HG03439 (cell line): ENCODE data around the gene RASSF6.
A peak's percentile ranks its signal among the peaks of the same experiment; 100 is the strongest.
"Not testable (repeated sequence)": the region's sequence is repeated elsewhere in the genome, so short reads cannot be mapped to it uniquely, and the experiment has no call there.

ENCODE experiments used
- ATAC-seq: cut with Tn5 transposase; IDR thresholded peaks from one replicate; pipeline ENCODE4 v1.9.1; 2021; ENCODE audit warnings: mild to moderate bottlenecking, moderate library complexity; ENCODE audit not compliant: unreplicated experiment

The RASSF6 gene

DNA sequence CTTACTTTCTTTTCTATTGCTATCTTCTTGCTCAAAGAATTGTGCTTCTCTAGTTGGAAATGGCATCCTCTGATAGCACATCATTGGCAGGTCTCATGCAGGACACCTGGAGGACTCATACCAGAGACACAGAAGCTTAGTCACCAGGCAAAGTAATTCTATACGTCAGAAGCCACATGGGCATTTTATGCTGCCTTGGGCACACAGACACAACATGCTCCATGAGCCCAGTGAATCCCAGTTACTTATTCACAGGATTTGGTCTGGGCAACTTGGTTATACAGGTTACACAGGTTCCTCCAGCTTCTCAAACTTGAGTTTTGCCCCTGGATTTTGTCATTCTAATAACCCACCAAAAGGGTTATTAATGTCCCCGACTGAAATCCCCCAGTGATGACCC is 7.1 kb downstream of the RASSF6 start:
- ATAC-seq = no peak

DNA sequence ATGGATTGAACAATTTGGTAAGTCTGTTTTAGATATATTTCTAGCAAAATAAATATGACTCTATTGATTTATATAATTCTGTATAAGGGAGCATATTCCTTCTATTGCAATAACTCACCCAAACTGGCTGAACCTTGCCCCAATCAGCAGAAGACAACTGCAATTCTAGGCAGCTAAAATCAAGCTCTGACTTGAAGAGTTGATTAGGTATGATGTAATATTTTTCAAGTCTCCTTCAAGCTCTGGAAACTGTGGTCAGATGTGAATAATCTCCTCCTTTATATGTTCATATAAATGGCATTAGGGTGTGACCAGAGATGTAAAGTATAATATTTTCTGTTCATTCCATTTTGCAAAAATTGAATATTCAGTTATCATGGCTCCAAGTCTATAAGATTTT is 8.2 kb downstream of the RASSF6 start:
- no peak for ATAC-seq

DNA sequence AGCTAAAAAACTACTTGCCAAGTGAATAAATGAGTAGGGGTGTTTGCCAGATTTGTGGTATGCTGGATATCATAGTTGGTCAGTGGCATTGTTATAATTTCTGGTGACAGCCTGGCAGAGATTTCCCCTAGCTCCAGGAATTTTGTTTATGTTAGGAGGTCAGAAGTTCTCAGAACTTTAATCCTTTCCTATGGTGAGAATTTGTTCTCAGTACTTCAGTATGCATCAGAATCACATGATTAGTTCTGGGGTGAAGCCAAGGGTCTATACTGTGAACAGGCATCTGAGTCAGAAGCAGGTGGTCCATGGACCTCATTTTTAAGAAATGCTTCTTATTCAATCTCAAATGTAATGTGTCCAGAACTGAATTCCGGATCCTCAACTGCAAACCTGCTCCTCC is 10.5 kb downstream of the RASSF6 start:
- ATAC-seq = no peak

DNA sequence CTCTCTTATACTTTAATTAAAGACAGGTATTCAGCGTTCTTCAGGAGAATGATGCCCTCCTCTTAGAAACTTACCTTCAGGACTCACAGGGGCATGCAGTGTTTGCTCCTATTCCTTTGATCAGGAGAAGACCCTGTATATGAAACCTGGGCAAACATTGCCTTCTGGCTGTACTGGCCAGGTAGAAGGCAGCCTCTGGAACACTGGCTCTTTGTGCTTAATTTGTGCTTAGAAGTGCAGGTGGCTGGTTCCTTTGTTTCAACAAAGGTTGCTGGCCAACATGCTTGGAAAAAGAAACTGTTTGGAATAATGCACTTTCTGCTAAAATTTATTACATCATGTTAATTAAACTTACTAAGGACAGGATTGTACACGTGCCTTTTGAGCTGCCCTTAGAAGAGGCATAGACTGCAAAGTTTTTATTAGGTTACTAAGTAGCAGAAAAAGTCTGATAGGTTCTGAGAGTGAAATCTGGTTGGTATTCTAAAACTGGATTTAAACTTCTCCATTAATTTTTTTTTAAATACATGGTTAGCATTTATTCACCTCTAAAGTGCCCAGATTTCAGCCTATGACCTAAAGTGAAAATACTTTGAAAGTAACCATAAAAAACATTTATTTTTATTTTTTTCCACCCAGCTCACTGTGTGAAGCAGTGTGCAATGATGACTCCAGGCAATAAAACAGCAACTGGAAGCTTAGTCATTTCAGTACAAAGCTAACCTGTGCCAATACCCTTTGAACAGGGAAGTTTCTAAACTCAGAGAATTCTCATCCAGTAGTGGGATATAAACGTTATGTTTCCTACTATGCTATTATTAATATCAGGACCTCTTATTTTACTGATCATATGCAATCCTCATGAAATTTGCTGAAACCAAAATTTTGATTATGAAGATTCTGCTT is 11.3 kb downstream of the RASSF6 start:
- ATAC-seq = no peak

DNA sequence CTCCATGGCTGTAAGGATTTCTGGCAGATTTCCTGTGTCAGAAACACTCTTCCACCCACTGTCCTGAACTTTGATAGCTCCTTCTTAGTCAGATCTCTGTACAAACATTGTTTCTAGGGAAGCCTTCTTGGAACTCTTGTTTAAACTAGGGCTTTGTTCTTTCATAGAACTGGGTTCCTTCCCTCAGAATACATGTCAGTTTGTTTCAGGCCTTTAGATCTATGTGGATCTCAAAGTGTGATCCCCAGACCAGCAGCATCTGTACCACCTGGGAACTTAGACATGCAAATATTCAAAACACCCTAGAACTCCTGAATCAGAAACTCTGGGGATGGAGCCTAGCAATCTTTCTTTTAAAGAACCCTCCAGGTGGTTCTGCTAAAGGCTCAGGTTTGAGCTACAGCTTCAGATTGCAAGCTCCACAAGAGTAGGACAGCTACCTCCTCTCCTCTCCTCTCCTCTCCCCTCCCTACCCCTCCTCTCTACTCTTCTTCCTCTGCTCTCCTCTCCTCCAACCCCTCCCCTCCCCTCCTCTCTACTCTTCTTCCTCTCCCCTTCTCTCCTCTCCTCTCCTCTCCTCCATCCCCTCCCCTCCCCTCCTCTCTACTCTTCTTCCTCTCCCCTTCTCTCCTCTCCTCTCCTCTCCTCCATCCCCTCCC is 12.7 kb downstream of the RASSF6 start:
- no peak for ATAC-seq

DNA sequence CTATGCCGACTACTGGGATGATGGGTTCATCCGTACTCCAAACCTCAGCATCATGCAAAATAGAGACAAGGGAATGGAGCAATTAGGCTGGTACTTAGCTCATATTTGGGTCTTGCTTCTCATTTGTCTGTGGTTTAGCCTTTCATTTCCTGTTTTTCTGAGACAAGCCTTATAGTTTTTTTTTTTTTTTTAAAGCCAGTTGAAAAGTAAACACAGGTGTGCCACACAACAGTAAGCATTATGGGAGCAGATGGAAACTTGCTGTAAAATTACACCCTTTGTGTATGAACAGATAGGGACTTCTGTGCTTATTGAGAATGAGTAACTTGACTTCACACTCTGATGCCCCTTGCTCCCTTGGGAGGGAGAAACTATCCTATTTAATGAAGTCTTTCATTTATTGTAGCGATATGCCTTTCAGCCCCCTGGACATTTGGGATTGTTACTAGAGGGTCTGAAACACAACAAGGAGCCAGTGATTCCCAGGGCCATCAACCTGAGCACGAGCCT is 13.7 kb downstream of the RASSF6 start:
- peak; percentile 75 for ATAC-seq

DNA sequence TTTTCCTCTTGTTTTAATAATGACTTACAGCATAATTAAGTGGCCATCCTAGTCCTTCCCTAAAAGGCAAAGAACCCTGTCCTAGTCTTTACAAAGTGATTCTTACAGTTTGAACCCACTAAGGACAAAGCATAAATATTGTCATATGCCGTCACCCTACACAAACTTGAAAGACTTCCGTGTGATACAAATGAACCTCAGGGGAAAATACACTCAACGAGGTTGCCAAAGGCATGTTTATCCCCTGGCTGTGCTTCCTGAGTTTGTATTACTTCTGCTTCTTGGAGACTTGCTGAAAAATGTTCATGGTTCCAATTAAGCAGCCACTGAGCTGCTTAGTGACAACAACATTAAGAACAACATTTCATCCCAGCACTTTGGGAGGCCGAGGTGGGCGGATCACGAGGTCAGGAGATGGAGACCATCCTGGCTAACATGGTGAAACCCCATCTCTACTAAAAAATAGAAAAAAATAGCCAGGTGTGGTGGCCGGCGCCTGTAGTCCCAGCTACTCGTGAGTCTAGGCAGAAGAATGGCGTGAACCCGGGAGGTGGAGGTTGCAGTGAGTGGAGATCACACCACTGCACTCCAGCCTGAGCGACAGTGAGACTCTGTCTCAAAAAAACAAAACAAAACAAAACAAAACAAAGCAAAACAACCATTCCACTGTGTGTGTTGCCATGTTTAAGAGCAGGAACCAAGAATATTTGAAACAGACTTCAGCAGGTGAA is 16.2 kb downstream of the RASSF6 start:
- no peak for ATAC-seq

DNA sequence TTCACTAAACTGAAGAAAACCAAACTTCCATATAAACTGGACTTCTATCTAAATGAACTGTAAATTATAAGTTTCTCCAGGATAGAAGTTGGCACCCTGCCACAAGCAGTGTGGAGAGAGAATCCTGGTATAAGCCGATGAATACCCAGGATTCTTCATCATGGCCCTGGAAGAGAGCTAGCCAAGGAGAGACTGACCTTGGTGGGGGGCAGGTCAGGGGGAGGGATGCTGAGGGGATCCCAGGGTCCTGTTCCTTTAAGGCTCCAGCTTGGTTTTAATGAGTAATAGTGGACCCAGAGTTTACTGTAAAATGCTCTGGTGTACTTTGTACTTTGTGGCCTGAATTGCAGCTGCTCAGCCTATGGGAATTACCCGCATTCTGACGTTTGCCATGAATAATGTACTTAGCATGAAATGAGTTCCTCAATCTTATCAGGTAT is 16.9 kb downstream of the RASSF6 start:
- peak; percentile 41 for ATAC-seq

DNA sequence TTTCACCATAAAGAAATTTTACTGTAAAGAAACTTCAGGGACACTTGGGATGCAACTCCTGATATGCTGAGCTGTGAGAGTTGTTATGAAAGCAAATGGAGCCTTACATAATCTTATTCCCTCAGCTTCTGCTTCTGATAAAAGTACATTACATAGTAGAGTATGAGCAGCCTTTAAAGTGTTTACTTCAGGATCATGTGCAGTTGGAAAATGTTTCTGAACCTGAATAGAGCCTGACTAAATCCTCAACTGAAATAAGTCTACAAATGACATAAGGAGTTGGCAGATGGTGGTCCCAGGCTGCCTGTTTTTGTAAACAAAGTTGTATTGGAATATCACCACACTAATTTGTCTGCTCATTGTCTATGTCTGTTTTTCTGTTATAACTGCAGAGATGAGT is 19.3 kb downstream of the RASSF6 start:
- no peak for ATAC-seq

DNA sequence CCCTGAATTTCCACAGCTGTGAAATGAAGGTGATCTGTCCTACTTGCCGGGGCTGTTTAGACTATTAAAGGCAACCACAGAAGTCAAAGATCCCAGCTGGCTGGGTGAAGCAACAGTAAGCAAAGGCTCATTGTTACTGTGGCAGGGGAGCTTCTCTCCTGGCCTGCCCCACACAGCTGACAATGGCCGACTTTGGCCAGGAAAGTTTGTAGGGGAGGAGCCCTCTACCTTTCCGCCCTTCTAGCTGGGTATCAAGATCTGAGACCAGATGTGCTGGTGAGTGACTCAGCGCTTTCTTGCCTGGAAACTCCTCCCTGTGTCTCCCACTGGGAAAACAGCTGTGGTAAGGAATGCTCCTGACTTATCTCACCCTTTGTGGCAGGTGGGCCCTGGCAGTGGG is 21.1 kb downstream of the RASSF6 start:
- no peak for ATAC-seq

DNA sequence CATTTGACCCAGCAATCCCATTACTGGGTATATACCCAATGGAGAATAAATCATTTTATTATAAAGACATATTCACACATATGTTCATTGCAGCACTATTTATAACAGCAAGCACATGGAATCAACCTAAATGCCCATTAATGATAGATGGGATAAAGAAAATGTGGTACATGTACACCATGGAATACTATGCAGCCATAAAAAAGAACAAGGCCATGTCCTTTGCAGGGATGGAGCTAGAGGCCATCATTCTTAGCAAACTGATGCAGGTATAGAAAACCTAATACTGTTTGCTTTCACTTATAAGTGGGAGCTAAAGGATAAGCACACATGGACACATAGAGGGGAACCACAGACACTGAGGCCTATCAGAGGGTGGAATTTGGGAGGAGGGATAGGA is 22.6 kb downstream of the RASSF6 start:
- ATAC-seq = no peak

DNA sequence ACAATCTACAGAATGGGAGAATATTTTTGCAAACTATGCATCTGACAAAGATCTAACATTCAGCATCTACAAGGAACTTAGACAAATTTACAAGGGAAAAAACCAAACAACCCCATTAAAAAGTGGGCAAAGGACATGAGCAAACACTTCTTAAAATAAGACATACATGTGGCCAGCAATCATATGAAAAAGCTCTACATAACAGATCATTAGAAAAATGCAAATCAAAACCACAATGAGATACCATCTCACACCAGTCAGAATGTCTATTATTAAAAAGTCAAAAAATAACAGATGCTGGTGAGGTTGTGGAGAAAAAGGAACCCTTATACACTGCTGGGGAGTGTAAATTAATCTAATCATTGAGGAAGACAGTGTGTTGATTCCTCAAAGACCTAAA is 23.1 kb downstream of the RASSF6 start:
- ATAC-seq = not testable (repeated sequence)

DNA sequence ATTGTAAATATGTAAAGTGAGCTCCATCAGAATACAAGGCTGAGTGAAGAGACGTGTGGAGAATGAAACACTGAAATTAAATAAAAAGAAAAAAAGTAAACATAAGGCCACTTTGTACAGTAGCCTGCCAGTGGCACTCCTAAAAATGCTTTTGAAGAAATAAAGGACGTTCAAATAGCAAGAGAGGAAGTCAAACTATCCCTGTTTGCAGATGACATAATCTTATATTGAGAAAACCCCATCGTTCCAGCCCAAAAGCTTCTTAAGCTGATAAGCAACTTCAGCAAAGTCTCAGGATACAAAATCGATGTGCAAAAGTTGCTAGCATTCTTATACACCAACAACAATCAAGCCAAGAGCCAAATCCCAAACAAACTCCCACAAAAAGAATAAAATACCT is 24.2 kb downstream of the RASSF6 start:
- ATAC-seq = no peak

DNA sequence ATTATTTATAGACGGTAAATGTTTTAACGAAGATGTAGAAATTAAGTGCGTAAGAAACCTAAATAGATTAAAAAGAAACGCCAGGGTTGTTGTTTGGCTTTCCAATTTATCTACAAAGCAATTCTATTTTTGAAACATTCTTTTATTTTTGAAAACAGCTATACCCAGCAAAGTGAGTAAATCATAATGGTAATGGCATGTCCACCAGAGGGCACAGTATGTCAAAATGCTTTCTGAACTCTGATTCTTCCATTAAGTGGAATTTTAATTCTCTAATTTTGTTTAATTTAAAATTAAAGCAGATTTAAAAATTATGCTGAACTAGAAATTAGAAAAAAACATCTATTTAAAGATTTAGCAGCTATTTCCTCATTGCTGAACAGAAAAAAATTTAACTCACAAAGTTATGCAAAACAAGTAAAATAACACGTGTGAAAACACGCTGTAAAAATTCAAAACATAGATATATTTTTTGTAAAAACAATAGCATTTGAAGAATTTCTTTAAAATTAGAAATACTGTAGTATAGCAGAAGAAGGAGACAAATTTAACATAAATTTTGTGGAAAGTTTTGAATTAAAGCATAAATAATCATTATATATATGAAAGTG is 26.5 kb downstream of the RASSF6 start:
- no peak for ATAC-seq

DNA sequence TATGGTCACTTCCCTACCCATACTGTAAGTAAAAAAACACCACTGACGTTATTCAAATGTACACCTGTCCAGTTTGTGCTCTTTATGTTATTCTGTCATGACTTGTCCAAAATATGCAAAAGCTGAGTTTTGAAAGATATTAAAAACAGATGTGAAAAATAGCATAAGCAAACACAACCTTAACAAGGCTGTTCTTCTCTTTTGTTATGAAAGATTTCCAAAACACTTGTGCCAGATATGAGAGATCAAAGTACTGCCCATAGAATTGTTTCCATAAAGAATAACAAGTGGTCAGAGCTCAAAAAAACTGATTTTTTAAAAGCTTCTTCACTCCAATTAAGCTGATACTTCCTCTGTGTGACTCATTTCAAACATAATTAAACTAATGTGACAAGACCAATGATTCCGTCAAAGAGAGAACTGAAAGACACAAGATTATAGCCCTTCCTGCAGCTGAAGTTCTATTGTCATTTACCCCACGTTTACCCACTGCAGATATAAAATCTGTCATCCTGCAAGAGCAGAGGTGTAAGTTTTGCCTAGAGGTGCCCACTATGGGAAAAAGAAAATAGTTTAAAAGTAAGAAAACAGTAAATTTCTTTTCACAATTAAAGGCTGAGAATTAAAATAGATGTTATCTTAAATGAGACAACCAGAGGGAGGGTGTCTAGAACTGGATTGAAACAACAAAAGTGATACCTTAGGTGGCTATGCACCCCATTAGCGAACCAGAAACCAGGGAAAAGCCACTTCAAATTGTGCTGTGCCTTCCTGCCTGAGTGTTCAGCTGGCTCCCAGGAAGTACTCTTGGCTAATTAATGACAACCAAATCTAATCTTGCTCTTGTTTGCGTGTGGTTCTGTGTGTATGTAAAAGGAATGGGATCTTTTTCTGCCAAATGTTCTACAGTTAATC is 30.1 kb downstream of the RASSF6 start:
- peak; percentile 93 for ATAC-seq

DNA sequence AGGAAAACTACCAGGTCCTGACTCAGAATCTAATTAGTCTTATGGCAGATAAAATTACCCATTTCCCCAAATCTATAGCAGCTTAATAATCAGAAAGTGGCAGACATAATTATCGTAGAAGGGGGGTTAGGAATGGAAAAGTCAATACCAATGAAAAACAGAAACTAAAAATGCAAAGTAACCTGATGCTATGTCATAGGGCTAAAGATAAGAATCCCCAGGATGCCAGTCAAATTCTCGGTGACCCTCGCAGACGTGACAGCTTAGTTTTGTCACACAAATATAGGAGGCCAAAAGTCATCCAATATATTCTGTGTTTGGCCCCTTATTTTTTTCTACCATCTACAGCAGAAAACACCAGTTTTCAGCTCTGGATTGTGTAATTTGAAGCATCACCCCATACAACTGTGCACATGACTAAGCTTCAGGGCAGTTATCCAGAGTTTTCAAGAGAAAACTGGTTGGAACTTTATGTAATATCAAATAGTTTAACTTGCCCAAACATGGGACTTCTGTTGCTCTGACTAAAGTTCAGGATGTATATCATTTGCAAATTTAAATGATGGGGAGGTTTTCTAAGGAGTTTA is 30.9 kb downstream of the RASSF6 start:
- peak; percentile 34 for ATAC-seq

DNA sequence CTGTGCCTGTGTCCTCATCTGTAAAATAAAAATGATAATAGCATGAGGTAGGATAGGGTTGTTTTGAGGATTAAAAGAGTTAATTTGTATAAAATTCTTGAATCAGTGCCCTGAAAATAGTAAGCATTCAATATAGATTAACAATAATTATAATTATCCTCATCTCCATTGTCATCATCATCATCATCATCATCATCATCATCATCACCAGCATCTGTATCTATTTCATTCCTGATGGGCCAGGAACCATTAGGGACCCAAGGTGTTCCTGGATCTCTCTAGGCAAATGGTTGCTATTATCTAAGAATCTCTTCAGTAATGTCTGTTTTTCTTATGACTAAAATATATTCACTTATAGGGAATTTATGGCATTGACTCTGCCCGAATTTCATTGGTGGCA is 31.6 kb downstream of the RASSF6 start:
- ATAC-seq = no peak

DNA sequence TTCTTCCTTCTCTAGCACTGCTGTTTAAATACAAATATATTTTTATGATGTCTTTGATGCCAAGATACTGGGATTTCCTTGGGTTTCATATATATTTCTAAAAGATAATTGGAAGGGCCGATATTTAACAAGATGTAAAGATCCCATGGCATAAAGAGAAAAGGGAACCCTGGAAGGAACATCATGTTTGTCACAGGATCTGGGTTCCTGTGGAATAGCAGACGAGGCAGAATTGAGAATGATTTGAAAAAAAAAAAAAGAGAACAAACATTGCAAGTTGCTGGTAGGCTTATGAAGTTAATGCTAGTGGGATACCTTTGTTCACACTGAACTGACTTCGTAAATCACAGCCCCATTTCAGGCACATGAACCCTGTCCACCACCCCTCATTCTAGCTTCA is 33.6 kb downstream of the RASSF6 start:
- no peak for ATAC-seq

DNA sequence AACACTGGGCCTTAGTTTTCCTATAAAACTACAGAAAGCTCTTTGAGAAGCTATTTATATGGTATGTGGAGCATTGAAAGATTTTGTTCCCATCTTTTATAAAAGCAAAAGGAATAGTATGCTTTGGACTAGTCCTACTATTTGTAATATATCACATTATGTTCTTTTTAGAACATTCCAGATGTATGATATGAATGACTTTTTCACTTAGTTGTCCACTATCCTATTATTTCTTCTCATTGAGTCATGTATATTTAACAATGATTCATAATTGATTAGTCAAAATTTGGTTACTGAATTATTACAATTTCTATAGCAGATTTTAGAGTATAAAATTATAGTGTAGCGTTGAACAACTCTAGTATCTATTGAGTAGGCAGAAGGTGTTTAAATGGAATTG is 34.2 kb downstream of the RASSF6 start:
- no peak for ATAC-seq

DNA sequence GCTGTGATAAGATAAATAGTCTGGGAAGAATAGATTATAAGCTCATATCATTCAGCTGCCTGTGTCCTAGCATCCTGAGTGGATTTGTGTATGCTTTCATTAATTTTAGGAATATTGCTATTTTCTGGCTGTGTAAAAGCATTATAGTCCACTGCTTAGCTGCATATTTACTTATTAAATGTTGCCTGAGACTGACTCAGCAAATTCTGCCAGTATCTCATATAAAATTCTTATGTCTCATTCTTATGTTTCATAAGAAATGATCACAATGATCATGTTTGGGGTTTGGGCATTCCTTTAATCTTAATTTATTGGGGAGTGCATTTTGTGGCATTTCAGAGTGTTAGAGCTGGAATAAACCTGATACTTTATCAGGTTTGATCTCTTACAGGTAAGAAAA is 34.9 kb downstream of the RASSF6 start:
- ATAC-seq = no peak
